ENCODE data around the gene CENPU.

DNA sequence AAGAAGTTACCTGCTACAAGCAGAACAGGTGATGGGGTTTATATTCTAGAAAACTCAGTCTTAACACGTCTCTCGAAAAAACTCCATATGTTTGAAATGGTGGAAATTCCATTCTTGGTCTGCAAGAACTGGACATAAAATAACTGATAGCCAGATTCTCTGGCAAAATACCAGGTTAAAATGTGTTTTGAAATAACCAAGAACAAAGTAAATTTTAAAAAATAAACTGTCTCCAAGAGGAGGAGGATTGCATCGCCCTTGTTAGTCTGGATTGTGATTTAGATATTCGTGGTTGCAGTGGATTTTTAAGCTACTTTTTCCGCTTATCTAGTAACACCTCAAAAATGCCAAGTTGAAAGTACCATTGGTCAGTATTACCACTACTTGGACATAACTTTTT, 40.8 kb downstream of the CENPU start:
- TF ChIP-seq, protein P1, sequence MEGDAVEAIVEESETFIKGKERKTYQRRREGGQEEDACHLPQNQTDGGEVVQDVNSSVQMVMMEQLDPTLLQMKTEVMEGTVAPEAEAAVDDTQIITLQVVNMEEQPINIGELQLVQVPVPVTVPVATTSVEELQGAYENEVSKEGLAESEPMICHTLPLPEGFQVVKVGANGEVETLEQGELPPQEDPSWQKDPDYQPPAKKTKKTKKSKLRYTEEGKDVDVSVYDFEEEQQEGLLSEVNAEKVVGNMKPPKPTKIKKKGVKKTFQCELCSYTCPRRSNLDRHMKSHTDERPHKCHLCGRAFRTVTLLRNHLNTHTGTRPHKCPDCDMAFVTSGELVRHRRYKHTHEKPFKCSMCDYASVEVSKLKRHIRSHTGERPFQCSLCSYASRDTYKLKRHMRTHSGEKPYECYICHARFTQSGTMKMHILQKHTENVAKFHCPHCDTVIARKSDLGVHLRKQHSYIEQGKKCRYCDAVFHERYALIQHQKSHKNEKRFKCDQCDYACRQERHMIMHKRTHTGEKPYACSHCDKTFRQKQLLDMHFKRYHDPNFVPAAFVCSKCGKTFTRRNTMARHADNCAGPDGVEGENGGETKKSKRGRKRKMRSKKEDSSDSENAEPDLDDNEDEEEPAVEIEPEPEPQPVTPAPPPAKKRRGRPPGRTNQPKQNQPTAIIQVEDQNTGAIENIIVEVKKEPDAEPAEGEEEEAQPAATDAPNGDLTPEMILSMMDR (IDR thresholded peaks at IDR 0.05) = no peak
- TF ChIP-seq POLR2A (IDR thresholded peaks at IDR 0.05) = no peak

Data from thyroid gland (tissue), 4 donors.